COR-L47 (cell line): ENCODE results near the gene SYT7.

Experiments used
- DNase-seq: peaks from one replicate; lab custom pipeline; 2025; lab: John Stamatoyannopoulos, UW

Gene SYT7

GRCh38 chr11:61580271-61580888, 496 bp downstream of the SYT7 start:
- no peak for DNase-seq

- no peak for DNase-seq
Measured at GRCh38 chr11:61579676-61580270, 1.1 kb downstream of the SYT7 start.

- no peak for DNase-seq
Measured at GRCh38 chr11:61578819-61579675, 1.8 kb downstream of the SYT7 start.

- no peak for DNase-seq
Measured at GRCh38 chr11:61577383-61578118, 3.3 kb downstream of the SYT7 start.

- DNase-seq = no peak
Measured at GRCh38 chr11:61575886-61576861, 4.7 kb downstream of the SYT7 start.

GRCh38 chr11:61574611-61575010, 6.3 kb downstream of the SYT7 start:
- DNase-seq = no peak

GRCh38 chr11:61572913-61573312, 8.0 kb downstream of the SYT7 start:
- DNase-seq = no peak

GRCh38 chr11:61571869-61572268, 9.0 kb downstream of the SYT7 start:
- no peak for DNase-seq

- DNase-seq = no peak
Measured at GRCh38 chr11:61571337-61571736, 9.5 kb downstream of the SYT7 start.

- no peak for DNase-seq
Measured at GRCh38 chr11:61569701-61570100, 11.2 kb downstream of the SYT7 start.

- DNase-seq = no peak
Measured at GRCh38 chr11:61569018-61569417, 11.9 kb downstream of the SYT7 start.

- DNase-seq = no peak
Measured at GRCh38 chr11:61567286-61568061, 13.4 kb downstream of the SYT7 start.

- DNase-seq = no peak
Measured at GRCh38 chr11:61564936-61565696, 15.8 kb downstream of the SYT7 start.

GRCh38 chr11:61560751-61561150, 20.1 kb downstream of the SYT7 start:
- no peak for DNase-seq

- DNase-seq = no peak
Measured at GRCh38 chr11:61556621-61557020, 24.3 kb downstream of the SYT7 start.

GRCh38 chr11:61555978-61556377, 24.9 kb downstream of the SYT7 start:
- DNase-seq = no peak

GRCh38 chr11:61555051-61555969, 25.6 kb downstream of the SYT7 start:
- DNase-seq = peak; percentile 46

- no peak for DNase-seq
Measured at GRCh38 chr11:61554172-61554988, 26.5 kb downstream of the SYT7 start.
